H9 (cell line): ENCODE results near the gene TPCN2. TPM values are rescaled to one million over a fixed set of nuclear protein-coding genes. Genes with fewer than 3 reads are reported as not detected.

ENCODE experiments used
- DNase-seq: peaks from one replicate; pipeline ENCODE4 v3.0.0-alpha.2; 2017
- H2AFZ ChIP-seq: one replicate; pipeline ENCODE4 v1.6.1; 2013; ENCODE audit warnings: mild to moderate bottlenecking, low read length, control low read depth, moderate library complexity
- H2AK5ac ChIP-seq: 2 replicates; pipeline ENCODE4 v1.6.1; 2013; ENCODE audit warnings: low read length, control low read depth, mixed read lengths; ENCODE audit not compliant: insufficient read length
- H2BK120ac ChIP-seq: one replicate; pipeline ENCODE4 v1.6.1; 2013; ENCODE audit warnings: low read depth, mild to moderate bottlenecking, low read length, control low read depth, inconsistent platforms; ENCODE audit not compliant: poor library complexity, severe bottlenecking
- H2BK12ac ChIP-seq: 2 replicates; pipeline ENCODE4 v1.6.1; 2013; ENCODE audit warnings: low read length, control low read depth, mixed read lengths, low read depth; ENCODE audit not compliant: insufficient read length
- H2BK15ac ChIP-seq: 2 replicates; pipeline ENCODE4 v1.6.1; 2013; ENCODE audit warnings: low read depth, low read length, control low read depth
- H2BK20ac ChIP-seq: one replicate; pipeline ENCODE4 v1.6.1; 2013; ENCODE audit warnings: low read depth, mild to moderate bottlenecking, low read length, control low read depth, inconsistent platforms; ENCODE audit not compliant: poor library complexity, severe bottlenecking
- H2BK5ac ChIP-seq: 2 replicates; pipeline ENCODE4 v1.6.1; 2013; ENCODE audit warnings: low read length, control low read depth, mixed read lengths; ENCODE audit not compliant: insufficient read length
- H3K14ac ChIP-seq: 2 replicates; pipeline ENCODE4 v1.6.1; 2013; ENCODE audit warnings: low read length, control low read depth; ENCODE audit not compliant: insufficient read depth
- H3K18ac ChIP-seq: 2 replicates; pipeline ENCODE4 v1.6.1; 2013; ENCODE audit warnings: low read depth, mild to moderate bottlenecking, mixed read lengths, low read length, control low read depth; ENCODE audit not compliant: insufficient read length
- H3K23ac ChIP-seq: 2 replicates; pipeline ENCODE4 v1.6.1; 2013; ENCODE audit warnings: low read length, control low read depth, mixed read lengths, low read depth; ENCODE audit not compliant: insufficient read length
- H3K23me2 ChIP-seq: 2 replicates; pipeline ENCODE4 v1.6.1; 2013; ENCODE audit warnings: low read depth, mild to moderate bottlenecking, mixed read lengths, low read length, control low read depth; ENCODE audit not compliant: insufficient read length, poor library complexity, severe bottlenecking
- H3K27ac ChIP-seq: 2 replicates; pipeline ENCODE4 v1.5.1; 2013; ENCODE audit warnings: low read length, control low read depth, mixed read lengths, low read depth; ENCODE audit not compliant: insufficient read length
- H3K27me3 ChIP-seq: 2 replicates; pipeline ENCODE4 v1.6.1; 2013; ENCODE audit warnings: low read length, control low read depth, inconsistent platforms; ENCODE audit not compliant: insufficient read depth
- H3K4ac ChIP-seq: 2 replicates; pipeline ENCODE4 v1.6.1; 2013; ENCODE audit warnings: low read depth, mild to moderate bottlenecking, control low read depth, inconsistent platforms, low read length, moderate library complexity
- H3K4me1 ChIP-seq: 2 replicates; pipeline ENCODE4 v1.6.1; 2013; ENCODE audit warnings: low read length, control low read depth, inconsistent platforms; ENCODE audit not compliant: insufficient read depth
- H3K4me2 ChIP-seq: 2 replicates; pipeline ENCODE4 v1.6.1; 2013; ENCODE audit warnings: low read length, control low read depth, mixed read lengths; ENCODE audit not compliant: insufficient read length, insufficient read depth
- H3K56ac ChIP-seq: 2 replicates; pipeline ENCODE4 v1.6.1; 2013; ENCODE audit warnings: low read depth, mild to moderate bottlenecking, mixed read lengths, low read length, control low read depth; ENCODE audit not compliant: insufficient read length
- H3K79me1 ChIP-seq: 2 replicates; pipeline ENCODE4 v1.6.1; 2013; ENCODE audit warnings: low read depth, mild to moderate bottlenecking, moderate library complexity, low read length, control low read depth, inconsistent platforms; ENCODE audit not compliant: insufficient read depth, poor library complexity, severe bottlenecking
- H3K79me2 ChIP-seq: 2 replicates; pipeline ENCODE4 v1.6.1; 2013; ENCODE audit warnings: low read length, control low read depth, inconsistent platforms; ENCODE audit not compliant: insufficient read depth
- H3K9ac ChIP-seq: 2 replicates; pipeline ENCODE4 v1.6.1; 2013; ENCODE audit warnings: low read length, control low read depth, mixed read lengths; ENCODE audit not compliant: insufficient read length; ENCODE audit errors: extremely low read depth
- H3K9me3 ChIP-seq: one replicate; pipeline ENCODE4 v1.6.1; 2013; ENCODE audit warnings: low read depth, low read length, inconsistent platforms; ENCODE audit not compliant: control insufficient read depth
- H3T11ph ChIP-seq: one replicate; pipeline ENCODE4 v1.6.1; 2013; ENCODE audit warnings: mild to moderate bottlenecking, low read length, control low read depth, inconsistent platforms
- H4K20me1 ChIP-seq: one replicate; pipeline ENCODE4 v1.6.1; 2013; ENCODE audit not compliant: control insufficient read depth, insufficient read length, insufficient read depth
- H4K5ac ChIP-seq: 2 replicates; pipeline ENCODE4 v1.6.1; 2013; ENCODE audit warnings: low read depth, mild to moderate bottlenecking, mixed read lengths, low read length, control low read depth; ENCODE audit not compliant: insufficient read length
- H4K8ac ChIP-seq: replicated peaks from 2 replicates; pipeline ENCODE4 v1.6.1; 2013; ENCODE audit warnings: low read length, control low read depth, mixed read lengths, low read depth; ENCODE audit not compliant: insufficient read length
- H4K91ac ChIP-seq: 2 replicates; pipeline ENCODE4 v1.6.1; 2013; ENCODE audit warnings: low read depth, mild to moderate bottlenecking, moderate library complexity, mixed read lengths, low read length, control low read depth; ENCODE audit not compliant: insufficient read length
- H3K27ac Mint-ChIP-seq, 3 experiments: 2 replicates in 2 of 3; 3 replicates in 1 of 3; pipeline ENCODE4 v1.8.0; 2020 to 2021; ENCODE audit warnings: mixed read lengths in 3 of 3, mild to moderate bottlenecking in 1 of 3, moderate library complexity in 1 of 3
- H3K27me3 Mint-ChIP-seq: 2 replicates; pipeline ENCODE4 v1.8.0; 2021; ENCODE audit warnings: low read depth, mild to moderate bottlenecking, moderate library complexity, mixed read lengths
- H3K36me3 Mint-ChIP-seq, 3 experiments: 2 replicates in 2 of 3; 3 replicates in 1 of 3; pipeline ENCODE4 v1.8.0; 2020 to 2021; ENCODE audit warnings: low read depth in 3 of 3, mixed read lengths in 3 of 3; ENCODE audit not compliant: insufficient read depth in 1 of 3
- H3K4me1 Mint-ChIP-seq, 2 experiments: 2 replicates each; pipeline ENCODE4 v1.8.0; 2020; ENCODE audit warnings: mixed read lengths in 2 of 2
- H3K4me3 Mint-ChIP-seq, 2 experiments: 2 replicates in 1 of 2; 3 replicates in 1 of 2; pipeline ENCODE4 v1.8.0; 2020 to 2021; ENCODE audit warnings: mild to moderate bottlenecking in 2 of 2, mixed read lengths in 2 of 2, moderate library complexity in 1 of 2
- H3K9me3 Mint-ChIP-seq, 2 experiments: 2 replicates in 1 of 2; 3 replicates in 1 of 2; pipeline ENCODE4 v1.8.0; 2020; ENCODE audit warnings: mild to moderate bottlenecking in 2 of 2, mixed read lengths in 2 of 2, moderate library complexity in 1 of 2
- CTCF ChIP-seq: fragments of 200-600 bp; sonication (generic); conservative IDR thresholded peaks from 3 replicates; pipeline ENCODE4 v1.8.0; 2021; ENCODE audit warnings: antibody characterized with exemption, mild to moderate bottlenecking
- WGBS: extraction: QIAGEN DNeasy Blood & Tissue Kit; methylation state at CpG from one replicate; pipeline ENCODE4 v1.1.7; 2013; ENCODE audit warnings: missing lambda C conversion rate, low lambda C conversion rate, mixed read lengths; ENCODE audit not compliant: insufficient read length; ENCODE audit errors: extremely low coverage; 5-methylcytosine and 5-hydroxymethylcytosine counted together
- total RNA-seq: library from RNA; stranded (reverse); gene quantifications from 2 replicates; pipeline ENCODE4 v1.2.1, GENCODE V29; 2021

Gene TPCN2
- total RNA-seq, 1 experiment from 2014 or later: 16.8 TPM

GRCh38 chr11:69017951-69018350, 30.8 kb upstream of the TPCN2 start:
- Histone ChIP-seq H4K8ac (no peak overlapping the region), H4K91ac (no peak overlapping the region), H3K23ac (no peak overlapping the region), H2BK15ac (no peak overlapping the region), H3K9me3 (no peaks in the 10 kb centered on the region), H2BK5ac (no peak overlapping the region), H3K18ac (no peak overlapping the region), H2AFZ (no peak overlapping the region), H3K9ac (no peak overlapping the region), H3K79me2 (no peaks in the 10 kb centered on the region), H3T11ph (no peak overlapping the region), H2BK120ac (no peak overlapping the region), H3K4me2 (no peak overlapping the region), H4K20me1 (no peaks in the 10 kb centered on the region), H3K56ac (no peak overlapping the region), H3K23me2 (peaks cover 12% of the 10 kb centered on the region), H4K5ac (no peak overlapping the region), H3K79me1 (no peaks in the 10 kb centered on the region), H3K14ac (no peak overlapping the region), H2BK20ac (no peak overlapping the region), H3K27me3 (no peaks in the 10 kb centered on the region), H3K4me1 (peaks cover 2% of the 10 kb centered on the region; the same call in 1 of the 2 replicates), H2AK5ac (no peak overlapping the region), H2BK12ac (no peak overlapping the region), H3K4ac (no peak overlapping the region), H3K27ac (no peak overlapping the region)
- Mint-ChIP-seq H3K4me1 (peaks cover 12% of the 10 kb centered on the region in 2 experiments), H3K36me3 (no peaks in the 10 kb centered on the region), H3K27me3 (peaks cover 7% of the 10 kb centered on the region), H3K27ac (no peak overlapping the region), H3K9me3 (peaks cover 0 to 3% of the 10 kb centered on the region in 2 experiments; a peak in 1 of 5 replicates), H3K4me3 (no peak overlapping the region)
- DNase-seq: no peak
- TF ChIP-seq CTCF: no peak
- no CpG with 5 or more reads among the region's 10 CpGs for WGBS
